Transverse colon (tissue), 4 donors: ENCODE measurements around the gene SDK1. TPM values are rescaled to one million over a fixed set of nuclear protein-coding genes. Genes with fewer than 3 reads are reported as not detected.

Experiments used
- DNase-seq: peaks from one replicate; pipeline ENCODE4 v3.0.0-alpha.2; 2019
- H3K27ac ChIP-seq, 4 donors: fragments of 200-600 bp; sonication (generic); 2 replicates each; pipeline ENCODE4 v1.5.1; 2016 to 2018; ENCODE audit warnings: inconsistent platforms in 4 of 4
- H3K27me3 ChIP-seq: fragments of 200-600 bp; sonication (generic); 2 replicates; pipeline ENCODE4 v1.5.1; 2017; ENCODE audit warnings: inconsistent platforms
- H3K36me3 ChIP-seq, 4 donors: fragments of 200-600 bp; sonication (generic); 2 replicates each; pipeline ENCODE4 v1.5.1; 2017 to 2019; ENCODE audit warnings: inconsistent platforms in 4 of 4
- H3K4me1 ChIP-seq, 4 donors: fragments of 200-600 bp; sonication (generic); 2 replicates each; pipeline ENCODE4 v1.5.1; 2017 to 2020; ENCODE audit warnings: inconsistent platforms in 4 of 4
- H3K4me3 ChIP-seq, 4 donors: fragments of 200-600 bp; sonication (generic); 1 replicate in 1 of 4; 2 replicates in 3 of 4; pipeline versions ENCODE4 v1.5.1 to v1.6.1; 2017 to 2019; ENCODE audit warnings: inconsistent platforms in 4 of 4
- H3K9me3 ChIP-seq, 2 donors: fragments of 200-600 bp; sonication (generic); 2 replicates each; pipeline ENCODE4 v1.5.1; 2017 to 2019; ENCODE audit warnings: inconsistent platforms in 2 of 2
- EP300 ChIP-seq: sonication (generic); formaldehyde crosslinking; IDR thresholded peaks from one replicate; pipeline ENCODE4 v1.6.1; 2017; ENCODE audit warnings: antibody characterized with exemption, low read depth
- POLR2A ChIP-seq: fragments of 450-650 bp; IDR thresholded peaks from one replicate; pipeline ENCODE4 v1.6.1; 2016; ENCODE audit warnings: antibody characterized with exemption, mild to moderate bottlenecking, moderate library complexity
- POLR2AphosphoS5 ChIP-seq, 3 donors: sonication (generic); formaldehyde crosslinking; IDR thresholded peaks; one replicate each; pipeline ENCODE4 v1.6.1; 2016; ENCODE audit warnings: antibody characterized with exemption in 3 of 3
- WGBS, 2 donors: methylation state at CpG; one replicate each; pipeline ENCODE4 v1.1.5; 2018; ENCODE audit warnings: low coverage in 1 of 2; 5-methylcytosine and 5-hydroxymethylcytosine counted together
- in situ Hi-C, 4 donors: fragments of 200-750 bp; cut with MboI; loops; one replicate each; pipeline versions ENCODE4 v1.15.0 to v1.15.1; 2017; ENCODE audit warnings: low sequenced_read_pairs in 3 of 4, low pct_ligation_motif_present in 1 of 4, low pct_unique_long_range_greater_than_20kb in 1 of 4
- intact Hi-C: fragments of 100-400 bp; cut with DNase I; formaldehyde crosslinking; loops from one replicate; pipeline ENCODE4 v1.15.1; 2023; ENCODE audit warnings: low total_unique reads
- total RNA-seq, 4 donors: library from RNA; depleted of rRNA; stranded (reverse); fragments of >200 nt; gene quantifications; one replicate each; pipeline ENCODE4 v1.1.0, GENCODE V29; 2016
- TF ChIP-seq, protein P1 (sequence below), 5 experiments: fragments of 200-600 bp in 3 of 5; fragments of 450-650 bp in 2 of 5; sonication (generic) in 3 of 5; IDR thresholded peaks; 1 replicate in 2 of 5; 2 replicates in 3 of 5; pipeline ENCODE4 v1.5.1; 2016 to 2017; ENCODE audit warnings: antibody characterized with exemption in 5 of 5, inconsistent platforms in 3 of 5, mild to moderate bottlenecking in 2 of 5, moderate library complexity in 1 of 5

Gene SDK1
- total RNA-seq, 4 donors from 2014 or later, result 4.0 to 8.6 (median 5.4) TPM

GRCh38 chr7:4136501-4137110 lies 835.6 kb downstream of the SDK1 start:
- no peak overlapping the region for H3K27ac ChIP-seq
- H3K9me3 ChIP-seq, result no peaks in the 10 kb centered on the region
- TF ChIP-seq, protein P1, sequence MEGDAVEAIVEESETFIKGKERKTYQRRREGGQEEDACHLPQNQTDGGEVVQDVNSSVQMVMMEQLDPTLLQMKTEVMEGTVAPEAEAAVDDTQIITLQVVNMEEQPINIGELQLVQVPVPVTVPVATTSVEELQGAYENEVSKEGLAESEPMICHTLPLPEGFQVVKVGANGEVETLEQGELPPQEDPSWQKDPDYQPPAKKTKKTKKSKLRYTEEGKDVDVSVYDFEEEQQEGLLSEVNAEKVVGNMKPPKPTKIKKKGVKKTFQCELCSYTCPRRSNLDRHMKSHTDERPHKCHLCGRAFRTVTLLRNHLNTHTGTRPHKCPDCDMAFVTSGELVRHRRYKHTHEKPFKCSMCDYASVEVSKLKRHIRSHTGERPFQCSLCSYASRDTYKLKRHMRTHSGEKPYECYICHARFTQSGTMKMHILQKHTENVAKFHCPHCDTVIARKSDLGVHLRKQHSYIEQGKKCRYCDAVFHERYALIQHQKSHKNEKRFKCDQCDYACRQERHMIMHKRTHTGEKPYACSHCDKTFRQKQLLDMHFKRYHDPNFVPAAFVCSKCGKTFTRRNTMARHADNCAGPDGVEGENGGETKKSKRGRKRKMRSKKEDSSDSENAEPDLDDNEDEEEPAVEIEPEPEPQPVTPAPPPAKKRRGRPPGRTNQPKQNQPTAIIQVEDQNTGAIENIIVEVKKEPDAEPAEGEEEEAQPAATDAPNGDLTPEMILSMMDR (IDR thresholded peaks at IDR 0.05), result no peak
- TF ChIP-seq POLR2A (no peak), EP300 (no peak), POLR2AphosphoS5 (IDR thresholded peaks at IDR 0.05) (no peak)
- no peaks in the 10 kb centered on the region for H3K27me3 ChIP-seq
- no peak overlapping the region for H3K4me3 ChIP-seq
- intact Hi-C loops (no loop called here), in situ Hi-C loops (no loop called here)
- no peak for DNase-seq
- H3K36me3 ChIP-seq, result no peaks in the 10 kb centered on the region
- WGBS, 2 donors, result 73 to 88% methylated on average over 2 to 23 of the region's 23 CpGs
- no peaks in the 10 kb centered on the region for H3K4me1 ChIP-seq

- H3K27ac ChIP-seq, result no peak overlapping the region
- TF ChIP-seq POLR2AphosphoS5 (IDR thresholded peaks at IDR 0.05) (no peak), POLR2A (no peak)
- TF ChIP-seq, protein P1 (IDR thresholded peaks at IDR 0.05), result no peak
- H3K9me3 ChIP-seq, result no peaks in the 10 kb centered on the region
- H3K27me3 ChIP-seq, result no peaks in the 10 kb centered on the region
- H3K4me1 ChIP-seq, result no peaks in the 10 kb centered on the region
- WGBS, 2 donors, result 91 to 96% methylated on average over 12 to 14 of the region's 14 CpGs
- no peak overlapping the region for H3K4me3 ChIP-seq
- intact Hi-C loops (no loop called here), in situ Hi-C loops (no loop called here)
- H3K36me3 ChIP-seq, result no peaks in the 10 kb centered on the region
- DNase-seq, result no peak
Observed at GRCh38 chr7:4137552-4137951, 836.5 kb downstream of the SDK1 start.

GRCh38 chr7:4138866-4139265 lies 837.8 kb downstream of the SDK1 start:
- 88 to 98% methylated on average over 7 to 8 of the region's 11 CpGs for WGBS, 2 donors
- H3K27me3 ChIP-seq, result no peaks in the 10 kb centered on the region
- intact Hi-C loops (no loop called here), in situ Hi-C loops (no loop called here)
- TF ChIP-seq, protein P1 (IDR thresholded peaks at IDR 0.05), result no peak
- TF ChIP-seq POLR2AphosphoS5 (IDR thresholded peaks at IDR 0.05) (no peak), POLR2A (no peak), EP300 (no peak)
- no peaks in the 10 kb centered on the region for H3K9me3 ChIP-seq
- no peaks in the 10 kb centered on the region for H3K36me3 ChIP-seq
- H3K4me3 ChIP-seq, result no peak overlapping the region
- no peak overlapping the region for H3K27ac ChIP-seq
- H3K4me1 ChIP-seq, result no peaks in the 10 kb centered on the region
- DNase-seq, result no peak

- intact Hi-C loops, result no loop called here
- TF ChIP-seq EP300 (no peak), POLR2A (no peak), POLR2AphosphoS5 (IDR thresholded peaks at IDR 0.05) (no peak)
- TF ChIP-seq, protein P1 (IDR thresholded peaks at IDR 0.05), result no peak
- no peaks in the 10 kb centered on the region for H3K27me3 ChIP-seq
- no peaks in the 10 kb centered on the region for H3K9me3 ChIP-seq
- in situ Hi-C loops, result no loop called here
- H3K4me1 ChIP-seq, result peaks cover 0 to 8% (median 2%) of the 10 kb centered on the region in 4 donors
- no peak overlapping the region for H3K4me3 ChIP-seq
- no peaks in the 10 kb centered on the region for H3K36me3 ChIP-seq
- no peak overlapping the region for H3K27ac ChIP-seq
- no peak for DNase-seq
- 78 to 94% methylated on average over 4 to 21 of the region's 21 CpGs for WGBS, 2 donors
Observed at GRCh38 chr7:4139656-4140625, 838.9 kb downstream of the SDK1 start.
